Measurements from ENCODE around the gene SVIP. TPM values are rescaled to one million over a fixed set of nuclear protein-coding genes. Genes with fewer than 3 reads are reported as not detected.

Gene SVIP
- total RNA-seq, 2 donors from 2014 or later: 20.6 to 30.0 TPM

DNA sequence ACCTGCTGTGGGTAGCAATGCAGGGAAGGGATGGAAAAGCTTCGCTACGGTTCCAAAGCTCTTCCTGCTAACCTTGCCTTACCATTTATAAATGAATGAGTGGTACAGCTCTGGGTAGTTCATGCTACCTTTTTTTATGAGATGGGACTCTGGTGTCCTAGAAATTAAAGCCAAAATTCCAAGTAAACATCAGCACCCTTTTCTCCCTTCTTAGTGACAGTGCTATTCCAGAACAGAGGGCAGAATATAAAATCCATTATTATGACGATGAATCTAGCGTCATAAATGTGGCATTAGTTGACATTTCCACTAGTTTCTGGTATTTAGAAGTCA is 447 bp upstream of the SVIP start:
- Histone ChIP-seq H3K9ac (ENCODE audit: low read depth in 2 of 2, low read length in 2 of 2) (no peak overlapping the region), H3K27ac (no peak overlapping the region), H3K4me1 (peaks cover 3% of the 10 kb centered on the region), H3K36me3 (no peaks in the 10 kb centered on the region), H3K4me3 (no peak overlapping the region), H3K9me3 (no peaks in the 10 kb centered on the region), H3K27me3 (no peaks in the 10 kb centered on the region)
- TF ChIP-seq, protein P1, sequence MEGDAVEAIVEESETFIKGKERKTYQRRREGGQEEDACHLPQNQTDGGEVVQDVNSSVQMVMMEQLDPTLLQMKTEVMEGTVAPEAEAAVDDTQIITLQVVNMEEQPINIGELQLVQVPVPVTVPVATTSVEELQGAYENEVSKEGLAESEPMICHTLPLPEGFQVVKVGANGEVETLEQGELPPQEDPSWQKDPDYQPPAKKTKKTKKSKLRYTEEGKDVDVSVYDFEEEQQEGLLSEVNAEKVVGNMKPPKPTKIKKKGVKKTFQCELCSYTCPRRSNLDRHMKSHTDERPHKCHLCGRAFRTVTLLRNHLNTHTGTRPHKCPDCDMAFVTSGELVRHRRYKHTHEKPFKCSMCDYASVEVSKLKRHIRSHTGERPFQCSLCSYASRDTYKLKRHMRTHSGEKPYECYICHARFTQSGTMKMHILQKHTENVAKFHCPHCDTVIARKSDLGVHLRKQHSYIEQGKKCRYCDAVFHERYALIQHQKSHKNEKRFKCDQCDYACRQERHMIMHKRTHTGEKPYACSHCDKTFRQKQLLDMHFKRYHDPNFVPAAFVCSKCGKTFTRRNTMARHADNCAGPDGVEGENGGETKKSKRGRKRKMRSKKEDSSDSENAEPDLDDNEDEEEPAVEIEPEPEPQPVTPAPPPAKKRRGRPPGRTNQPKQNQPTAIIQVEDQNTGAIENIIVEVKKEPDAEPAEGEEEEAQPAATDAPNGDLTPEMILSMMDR (IDR thresholded peaks at IDR 0.05): no peak
- no peak for DNase-seq
- intact Hi-C loops (cut with DNase I): no loop called here

DNA sequence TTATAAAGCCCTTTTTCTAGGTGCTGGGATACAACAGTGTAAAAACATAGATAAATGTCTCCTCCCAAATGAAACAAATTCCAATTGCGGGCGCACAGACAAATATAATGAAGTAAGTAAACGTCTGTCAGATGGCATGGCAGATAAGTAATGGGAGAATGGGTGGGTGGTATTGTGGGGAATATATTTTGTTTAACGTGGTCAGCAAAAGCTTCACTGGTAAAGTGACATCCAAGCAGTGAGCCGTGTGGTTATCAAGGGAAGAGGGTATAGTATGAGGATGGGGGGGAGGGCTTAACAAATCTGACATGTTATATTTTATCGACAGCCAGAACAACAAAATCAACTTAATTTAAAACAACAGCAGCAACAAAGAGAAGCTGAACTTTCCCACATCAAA is 1.2 kb downstream of the SVIP start:
- TF ChIP-seq, protein P1 (IDR thresholded peaks at IDR 0.05): no peak
- H3K9ac ChIP-seq (ENCODE audit: low read depth in 2 of 2, low read length in 2 of 2): no peak overlapping the region
- H3K4me3 ChIP-seq: no peak overlapping the region
- no peaks in the 10 kb centered on the region for H3K9me3 ChIP-seq
- peaks cover 3% of the 10 kb centered on the region for H3K4me1 ChIP-seq
- H3K27me3 ChIP-seq: no peaks in the 10 kb centered on the region
- no peaks in the 10 kb centered on the region for H3K36me3 ChIP-seq
- H3K27ac ChIP-seq: peak overlapping the region; percentile 89
- intact Hi-C loops (cut with DNase I): no loop called here
- DNase-seq: no peak

DNA sequence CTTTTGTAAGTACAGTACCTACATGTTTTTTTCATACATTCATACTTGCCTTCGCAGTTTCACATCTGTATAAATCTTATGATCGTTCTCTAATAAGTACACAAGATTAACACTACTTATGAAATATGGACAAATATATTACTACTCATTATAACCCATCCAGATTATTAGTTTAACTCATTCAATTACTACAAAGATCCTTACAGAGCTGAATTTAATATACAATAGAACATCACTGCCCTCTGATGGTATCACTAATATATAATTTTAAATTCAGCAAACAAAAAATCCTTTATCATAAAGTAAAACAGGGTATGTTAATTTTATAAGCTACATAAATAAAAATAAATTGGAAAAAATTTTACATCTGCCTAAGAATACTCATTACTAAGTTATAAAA is 7.4 kb downstream of the SVIP start:
- no peak overlapping the region for H3K4me3 ChIP-seq
- H3K27ac ChIP-seq: no peak overlapping the region
- intact Hi-C loops (cut with DNase I): no loop called here
- H3K4me1 ChIP-seq: no peaks in the 10 kb centered on the region
- TF ChIP-seq, protein P1 (IDR thresholded peaks at IDR 0.05): no peak
- H3K27me3 ChIP-seq: no peaks in the 10 kb centered on the region
- DNase-seq: no peak
- no peak overlapping the region for H3K9ac ChIP-seq (ENCODE audit: low read depth in 2 of 2, low read length in 2 of 2)
- no peaks in the 10 kb centered on the region for H3K36me3 ChIP-seq
- H3K9me3 ChIP-seq: no peaks in the 10 kb centered on the region

DNA sequence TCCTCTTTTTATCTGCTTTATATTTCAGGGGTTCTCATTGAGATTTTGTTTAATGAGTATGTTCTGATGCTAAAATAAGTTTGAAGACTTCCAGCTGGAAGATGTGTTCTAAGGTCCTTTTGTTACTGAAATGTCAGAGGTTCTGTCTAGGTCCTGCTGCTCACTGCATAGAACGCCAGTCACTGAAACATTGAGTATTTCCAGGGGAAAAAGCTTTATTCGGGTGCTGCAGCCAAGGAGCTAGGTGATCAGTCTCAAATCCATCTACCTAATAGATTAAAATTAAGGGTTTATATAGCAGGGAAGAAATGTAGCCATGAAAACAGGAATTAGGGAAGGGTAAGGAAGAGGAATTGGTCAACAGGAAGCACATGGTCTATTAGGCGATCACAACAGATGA is 19.7 kb downstream of the SVIP start:
- no peaks in the 10 kb centered on the region for H3K4me1 ChIP-seq
- intact Hi-C loops (cut with DNase I): no loop called here
- H3K9ac ChIP-seq (ENCODE audit: low read depth in 2 of 2, low read length in 2 of 2): no peak overlapping the region
- no peaks in the 10 kb centered on the region for H3K36me3 ChIP-seq
- DNase-seq: no peak
- no peaks in the 10 kb centered on the region for H3K9me3 ChIP-seq
- no peaks in the 10 kb centered on the region for H3K27me3 ChIP-seq
- no peak overlapping the region for H3K27ac ChIP-seq
- no peak overlapping the region for H3K4me3 ChIP-seq
- TF ChIP-seq, protein P1 (IDR thresholded peaks at IDR 0.05): no peak

DNA sequence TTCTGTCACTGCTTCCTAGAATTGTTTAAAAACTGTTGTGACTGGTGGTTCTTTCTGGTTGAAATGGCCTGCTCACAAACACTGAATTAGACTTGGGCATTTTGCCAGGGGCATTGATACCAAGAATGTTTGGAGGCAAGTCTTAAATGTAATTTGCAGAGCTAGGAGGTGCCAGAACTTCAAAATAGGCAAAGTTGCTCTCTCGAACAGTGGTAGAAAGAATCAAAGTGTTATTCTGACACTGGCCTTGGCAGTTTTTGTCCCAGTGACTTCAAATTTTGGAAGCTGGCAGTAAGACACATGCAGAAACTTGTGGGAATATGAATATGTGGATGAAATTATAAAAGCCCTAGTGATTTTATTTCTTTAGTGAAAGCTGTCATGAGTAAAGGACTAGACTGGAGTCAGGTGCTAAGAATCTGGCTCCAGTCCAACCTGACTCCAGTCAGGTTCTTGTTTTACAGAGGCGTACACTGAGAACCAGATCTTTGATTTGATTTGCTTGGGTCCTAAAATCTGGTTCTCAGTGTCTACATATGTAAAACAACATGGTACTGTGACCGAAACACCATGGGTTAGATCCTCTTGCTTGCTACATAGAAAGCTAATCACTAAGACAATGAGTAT is 20.9 kb downstream of the SVIP start:
- intact Hi-C loops (cut with DNase I): no loop called here
- H3K4me3 ChIP-seq: no peak overlapping the region
- H3K9ac ChIP-seq (ENCODE audit: low read depth in 2 of 2, low read length in 2 of 2): no peak overlapping the region
- no peaks in the 10 kb centered on the region for H3K9me3 ChIP-seq
- no peaks in the 10 kb centered on the region for H3K36me3 ChIP-seq
- no peak for DNase-seq
- TF ChIP-seq, protein P1 (IDR thresholded peaks at IDR 0.05): no peak
- H3K4me1 ChIP-seq: no peaks in the 10 kb centered on the region
- H3K27me3 ChIP-seq: no peaks in the 10 kb centered on the region
- H3K27ac ChIP-seq: no peak overlapping the region

Data from colonic mucosa (tissue), 4 donors.